NT2/D1 (cell line): ENCODE measurements around the gene PLXNA4.

ENCODE experiments used
- YY1 ChIP-seq: IDR thresholded peaks from 2 replicates; pipeline ENCODE4 v1.6.1; 2011; ENCODE audit not compliant: insufficient read length, insufficient read depth
- ZNF274 ChIP-seq: IDR thresholded peaks from 2 replicates; pipeline ENCODE4 v1.6.1; 2011; ENCODE audit warnings: mild to moderate bottlenecking, low read depth, low read length

- TF ChIP-seq YY1 (no peak), ZNF274 (no peak)
These were observed 465.6 kb downstream of the PLXNA4 start for GRCh38 chr7:132110692-132111091.
